PC-9 (cell line): ENCODE results near the gene CLCF1.

Experiments used
- CTCF ChIP-seq: fragments of 200-600 bp; sonication (generic); conservative IDR thresholded peaks from 2 replicates; pipeline ENCODE4 v1.6.1; 2017; ENCODE audit warnings: mixed run types, antibody characterized with exemption, mild to moderate bottlenecking, moderate library complexity
- EZH2 ChIP-seq: fragments of 200-600 bp; sonication (generic); IDR thresholded peaks from 2 replicates; pipeline ENCODE4 v1.8.0; 2017; ENCODE audit warnings: antibody characterized with exemption, low read depth

DNA sequence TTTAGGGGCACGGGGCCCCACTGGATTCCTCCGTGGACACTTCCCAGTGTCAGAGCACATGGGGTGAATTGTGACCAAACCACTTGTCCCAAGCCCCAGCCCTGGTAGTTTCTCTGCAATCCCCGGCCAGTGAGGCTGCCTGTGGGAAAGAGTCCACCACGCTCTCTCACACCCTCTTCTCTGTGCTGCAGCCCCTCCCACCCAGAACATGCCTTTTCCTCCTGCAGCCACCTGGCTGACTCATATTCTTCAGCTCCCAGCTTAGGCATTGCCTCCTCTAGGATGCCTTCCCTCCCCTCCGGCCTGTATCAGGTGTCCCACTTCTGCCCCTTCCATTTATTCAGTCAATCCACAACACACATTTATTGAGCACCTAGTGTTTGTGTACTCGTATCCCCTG, 49.5 kb upstream of the CLCF1 start:
- TF ChIP-seq CTCF, result no peak
- no peak for TF ChIP-seq EZH2
